Activated T-helper 1 cell treated with anti-CD3 and anti-CD28 coated beads, Interleukin-12 subunit alpha, Interleukin-12 subunit beta, Interleukin-2, Interleukin-4 antibody, amounts not matched to agents 30 ng/mL and 10 ng/mL and 1 ng/mL, durations not matched to agents 14 hours and 24 hours and 36 hours (primary cell): ENCODE measurements around the gene TCERG1. TPM values are rescaled to one million over a fixed set of nuclear protein-coding genes. Genes with fewer than 3 reads are reported as not detected.
"Not testable (repeated sequence)": the region's sequence is repeated elsewhere in the genome, so short reads cannot be mapped to it uniquely, and the experiment has no call there.

Experiments
- DNase-seq: peaks from one replicate; pipeline ENCODE4 v3.0.0; 2021; ENCODE audit warnings: low spot score
- H3K27ac Mint-ChIP-seq: one replicate; pipeline ENCODE4 v1.8.0; 2021; ENCODE audit warnings: mild to moderate bottlenecking, mixed read lengths
- H3K27me3 Mint-ChIP-seq: one replicate; pipeline ENCODE4 v1.8.0; 2022; ENCODE audit warnings: mild to moderate bottlenecking, moderate library complexity, mixed read lengths; ENCODE audit not compliant: insufficient read depth
- H3K36me3 Mint-ChIP-seq: one replicate; pipeline ENCODE4 v1.8.0; 2021; ENCODE audit warnings: low read depth, mixed read lengths
- H3K4me1 Mint-ChIP-seq: one replicate; pipeline ENCODE4 v1.8.0; 2021; ENCODE audit warnings: low read depth, mixed read lengths
- H3K4me3 Mint-ChIP-seq: one replicate; pipeline ENCODE4 v1.8.0; 2021; ENCODE audit warnings: mild to moderate bottlenecking, moderate library complexity, mixed read lengths
- H3K9me3 Mint-ChIP-seq: one replicate; pipeline ENCODE4 v1.8.0; 2021; ENCODE audit warnings: mixed read lengths
- intact Hi-C: fragments of 100-400 bp; cut with micrococcal nuclease; formaldehyde crosslinking; loops from one replicate; pipeline ENCODE4 v1.15.1; 2024
- total RNA-seq: library from RNA; stranded (reverse); gene quantifications from 2 replicates; pipeline ENCODE4 v1.2.3, GENCODE V29; 2022

The TCERG1 gene
- total RNA-seq, 1 donor from 2014 or later: 160 TPM

- Mint-ChIP-seq H3K27ac (no peak overlapping the region), H3K4me1 (peaks cover 16% of the 10 kb centered on the region), H3K27me3 (peaks cover 3% of the 10 kb centered on the region), H3K36me3 (no peaks in the 10 kb centered on the region), H3K4me3 (no peak overlapping the region), H3K9me3 (no peaks in the 10 kb centered on the region)
- no peak for DNase-seq
- intact Hi-C loops: loop anchor here (1.0 to 10.0 kb wide), 3 partner anchors 432 to 1291 kb away; no protein-coding TSS in a partner anchor
These were observed 86.7 kb downstream of the TCERG1 start for GRCh38 chr5:146533882-146534281.

- Mint-ChIP-seq H3K4me3 (no peak overlapping the region), H3K27me3 (peaks cover 6% of the 10 kb centered on the region), H3K36me3 (no peaks in the 10 kb centered on the region), H3K27ac (no peak overlapping the region), H3K4me1 (peaks cover 2% of the 10 kb centered on the region), H3K9me3 (no peaks in the 10 kb centered on the region)
- DNase-seq: no peak
- intact Hi-C loops: loop anchor here (10.0 kb wide), 1 partner anchor 1286 kb away; no protein-coding TSS in a partner anchor
These were observed 91.3 kb downstream of the TCERG1 start for GRCh38 chr5:146538432-146538831.

- DNase-seq: no peak
- no peaks in the 10 kb centered on the region for H3K9me3 Mint-ChIP-seq
- intact Hi-C loops: loop anchor here (10.0 kb wide), 1 partner anchor 1285 kb away; no protein-coding TSS in a partner anchor
- H3K4me3 Mint-ChIP-seq: no peak overlapping the region
- peaks cover 5% of the 10 kb centered on the region for H3K27me3 Mint-ChIP-seq
- no peaks in the 10 kb centered on the region for H3K4me1 Mint-ChIP-seq
- no peaks in the 10 kb centered on the region for H3K36me3 Mint-ChIP-seq
- H3K27ac Mint-ChIP-seq: no peak overlapping the region
These were observed 92.8 kb downstream of the TCERG1 start for GRCh38 chr5:146539973-146540372.

GRCh38 chr5:146540414-146540813 is 93.3 kb downstream of the TCERG1 start:
- intact Hi-C loops: no loop called here
- H3K36me3 Mint-ChIP-seq: no peaks in the 10 kb centered on the region
- no peak overlapping the region for H3K4me3 Mint-ChIP-seq
- no peaks in the 10 kb centered on the region for H3K9me3 Mint-ChIP-seq
- peaks cover 5% of the 10 kb centered on the region for H3K27me3 Mint-ChIP-seq
- no peak for DNase-seq
- H3K4me1 Mint-ChIP-seq: no peaks in the 10 kb centered on the region
- H3K27ac Mint-ChIP-seq: no peak overlapping the region

GRCh38 chr5:146541958-146542849 is 95.1 kb downstream of the TCERG1 start:
- Mint-ChIP-seq H3K36me3 (no peaks in the 10 kb centered on the region), H3K4me1 (no peaks in the 10 kb centered on the region), H3K9me3 (no peaks in the 10 kb centered on the region), H3K4me3 (no peak overlapping the region), H3K27ac (no peak overlapping the region), H3K27me3 (peaks cover 7% of the 10 kb centered on the region)
- intact Hi-C loops: loop anchor here (1.0 kb wide), 3 partner anchors 120 to 646 kb away; no protein-coding TSS in a partner anchor
- peak; percentile 38 for DNase-seq

- intact Hi-C loops: no loop called here
- no peak overlapping the region for H3K27ac Mint-ChIP-seq
- no peak overlapping the region for H3K4me3 Mint-ChIP-seq
- DNase-seq: no peak
- H3K9me3 Mint-ChIP-seq: no peaks in the 10 kb centered on the region
- peaks cover 11% of the 10 kb centered on the region for H3K27me3 Mint-ChIP-seq
- H3K4me1 Mint-ChIP-seq: no peaks in the 10 kb centered on the region
- no peaks in the 10 kb centered on the region for H3K36me3 Mint-ChIP-seq
These were observed 97.1 kb downstream of the TCERG1 start for GRCh38 chr5:146544232-146544631.

GRCh38 chr5:146548781-146549449 is 101.8 kb downstream of the TCERG1 start:
- intact Hi-C loops: no loop called here
- H3K9me3 Mint-ChIP-seq: no peaks in the 10 kb centered on the region
- H3K36me3 Mint-ChIP-seq: no peaks in the 10 kb centered on the region
- H3K27ac Mint-ChIP-seq: no peak overlapping the region
- peaks cover 12% of the 10 kb centered on the region for H3K27me3 Mint-ChIP-seq
- no peak overlapping the region for H3K4me3 Mint-ChIP-seq
- no peaks in the 10 kb centered on the region for H3K4me1 Mint-ChIP-seq
- no peak for DNase-seq

- no peak for DNase-seq
- H3K9me3 Mint-ChIP-seq: no peaks in the 10 kb centered on the region
- H3K27ac Mint-ChIP-seq: no peak overlapping the region
- intact Hi-C loops: no loop called here
- H3K36me3 Mint-ChIP-seq: no peaks in the 10 kb centered on the region
- no peak overlapping the region for H3K4me3 Mint-ChIP-seq
- H3K4me1 Mint-ChIP-seq: no peaks in the 10 kb centered on the region
- H3K27me3 Mint-ChIP-seq: peaks cover 12% of the 10 kb centered on the region
These were observed 102.5 kb downstream of the TCERG1 start for GRCh38 chr5:146549615-146550014.

- Mint-ChIP-seq H3K9me3 (no peaks in the 10 kb centered on the region), H3K4me3 (no peak overlapping the region), H3K4me1 (no peaks in the 10 kb centered on the region), H3K27ac (no peak overlapping the region), H3K27me3 (peaks cover 11% of the 10 kb centered on the region), H3K36me3 (no peaks in the 10 kb centered on the region)
- no peak for DNase-seq
- intact Hi-C loops: no loop called here
These were observed 106.3 kb downstream of the TCERG1 start for GRCh38 chr5:146553446-146553845.

- H3K4me3 Mint-ChIP-seq, H3K9me3 Mint-ChIP-seq, intact Hi-C loops, DNase-seq, H3K36me3 Mint-ChIP-seq, H3K4me1 Mint-ChIP-seq, H3K27ac Mint-ChIP-seq: not testable (repeated sequence)
- H3K27me3 Mint-ChIP-seq: peaks cover 14% of the 10 kb centered on the region
These were observed 109.8 kb downstream of the TCERG1 start for GRCh38 chr5:146556884-146557283.

GRCh38 chr5:146560205-146560812 is 113.2 kb downstream of the TCERG1 start:
- Mint-ChIP-seq H3K36me3 (no peaks in the 10 kb centered on the region), H3K9me3 (no peaks in the 10 kb centered on the region), H3K27me3 (peaks cover 12% of the 10 kb centered on the region), H3K4me3 (no peak overlapping the region), H3K27ac (no peak overlapping the region), H3K4me1 (no peaks in the 10 kb centered on the region)
- no peak for DNase-seq
- intact Hi-C loops: no loop called here
